Natural killer cell (primary cell): ENCODE data around the gene PLSCR4. TPM values are rescaled to one million over a fixed set of nuclear protein-coding genes. Genes with fewer than 3 reads are reported as not detected.

Source experiments
- ATAC-seq, 3 donors: fragments of 150-1000 bp in 2 of 3; fragments of 200-7000 bp in 1 of 3; cut with Tn5 transposase; 1 replicate in 1 of 3; 2 replicates in 2 of 3; pipeline ENCODE4 v1.10.0; 2021; ENCODE audit warnings: mild to moderate bottlenecking in 2 of 3, moderate library complexity in 2 of 3
- DNase-seq, 2 donors: peaks; one replicate each; pipeline versions ENCODE4 v3.0.0 to v3.0.0-alpha.2; 2013 to 2021; ENCODE audit warnings: mixed read lengths in 1 of 2
- H3K27ac ChIP-seq: one replicate; pipeline ENCODE4 v1.5.1; 2013; ENCODE audit warnings: mild to moderate bottlenecking, low read length
- H3K27me3 ChIP-seq: one replicate; pipeline ENCODE4 v1.6.1; 2013; ENCODE audit warnings: low read length; ENCODE audit not compliant: control insufficient read depth, insufficient read depth
- H3K36me3 ChIP-seq: one replicate; pipeline ENCODE4 v1.6.1; 2013; ENCODE audit warnings: low read length; ENCODE audit not compliant: control insufficient read depth, insufficient read depth
- H3K4me1 ChIP-seq: one replicate; pipeline ENCODE4 v1.6.1; 2013; ENCODE audit warnings: low read length; ENCODE audit not compliant: control insufficient read depth, insufficient read depth
- H3K4me3 ChIP-seq: one replicate; pipeline ENCODE4 v1.5.1; 2013; ENCODE audit warnings: low read length
- H3K9me3 ChIP-seq: one replicate; pipeline ENCODE4 v1.6.1; 2013; ENCODE audit warnings: low read length; ENCODE audit not compliant: control insufficient read depth, insufficient read depth
- H3K27ac Mint-ChIP-seq, 2 donors: one replicate each; pipeline ENCODE4 v1.8.0; 2022; ENCODE audit warnings: mild to moderate bottlenecking in 2 of 2, mixed read lengths in 2 of 2, moderate library complexity in 1 of 2
- H3K27me3 Mint-ChIP-seq, 2 donors: one replicate each; pipeline ENCODE4 v1.8.0; 2022; ENCODE audit warnings: low read depth in 2 of 2, mixed read lengths in 2 of 2
- H3K36me3 Mint-ChIP-seq: one replicate; pipeline ENCODE4 v1.8.0; 2022; ENCODE audit warnings: mixed read lengths
- H3K4me1 Mint-ChIP-seq, 2 donors: one replicate each; pipeline ENCODE4 v1.8.0; 2022; ENCODE audit warnings: mixed read lengths in 2 of 2
- H3K4me3 Mint-ChIP-seq: one replicate; pipeline ENCODE4 v1.8.0; 2022; ENCODE audit warnings: mild to moderate bottlenecking, moderate library complexity, mixed read lengths
- H3K9me3 Mint-ChIP-seq, 2 donors: one replicate each; pipeline ENCODE4 v1.8.0; 2022; ENCODE audit warnings: mixed read lengths in 2 of 2
- CTCF ChIP-seq: fragments of 200-600 bp; IDR thresholded peaks from one replicate; pipeline ENCODE4 v1.8.0; 2022; ENCODE audit warnings: antibody characterized with exemption
- WGBS: methylation state at CpG from one replicate; pipeline ENCODE4 v1.1.7; 2013; ENCODE audit warnings: missing lambda C conversion rate; ENCODE audit not compliant: insufficient coverage; 5-methylcytosine and 5-hydroxymethylcytosine counted together
- intact Hi-C: fragments of 100-400 bp; cut with micrococcal nuclease; formaldehyde crosslinking; loops from one replicate; pipeline ENCODE4 v1.14.2; 2022
- total RNA-seq, 4 donors: library from RNA; stranded (reverse); fragments of 120-200 nt in 1 of 4; gene quantifications; one replicate each; pipeline versions ENCODE4 v1.2.3 to v1.2.4, GENCODE V29; 2013 to 2022

The PLSCR4 gene
- total RNA-seq, 3 donors from 2014 or later (not counting 1 experiment from before 2014, with no cell fraction given) = 0.11 to 0.21 TPM; not detected in 1

- no CpG with 5 or more reads among the region's 1 CpG for WGBS
- no peak overlapping the region for H3K4me3 Mint-ChIP-seq
Observed at GRCh38 chr3:146170591-146170990, 80.3 kb downstream of the PLSCR4 start.

GRCh38 chr3:146169891-146170290, 81.0 kb downstream of the PLSCR4 start:
- DNase-seq = no peak
- H3K36me3 Mint-ChIP-seq = no peaks in the 10 kb centered on the region
- no peak overlapping the region for H3K27ac Mint-ChIP-seq
- 88% methylated on average over 1 of the region's 1 CpG for WGBS
- Histone ChIP-seq H3K36me3 (no peaks in the 10 kb centered on the region), H3K4me3 (no peak overlapping the region), H3K4me1 (no peaks in the 10 kb centered on the region), H3K9me3 (no peaks in the 10 kb centered on the region), H3K27me3 (no peaks in the 10 kb centered on the region), H3K27ac (no peak overlapping the region)
- intact Hi-C loops = no loop called here
- peaks cover 4 to 5% of the 10 kb centered on the region in 2 donors for H3K9me3 Mint-ChIP-seq
- TF ChIP-seq CTCF = no peak
- ATAC-seq = no peak
- no peak overlapping the region for H3K4me3 Mint-ChIP-seq
- no peaks in the 10 kb centered on the region for H3K4me1 Mint-ChIP-seq
- peaks cover 0 to 3% of the 10 kb centered on the region in 2 donors for H3K27me3 Mint-ChIP-seq

More at GRCh38 chr3:146170591-146170990, 80.3 kb downstream of the PLSCR4 start:
- DNase-seq = no peak
- H3K9me3 ChIP-seq = no peaks in the 10 kb centered on the region
- peaks cover 4 to 5% of the 10 kb centered on the region in 2 donors for H3K9me3 Mint-ChIP-seq
- intact Hi-C loops = no loop called here
- H3K4me1 Mint-ChIP-seq = no peaks in the 10 kb centered on the region
- ATAC-seq = no peak
- H3K27me3 Mint-ChIP-seq = peaks cover 0 to 3% of the 10 kb centered on the region in 2 donors
- no peaks in the 10 kb centered on the region for H3K4me1 ChIP-seq
- no peak overlapping the region for H3K4me3 ChIP-seq
- no peaks in the 10 kb centered on the region for H3K27me3 ChIP-seq
- no peak overlapping the region for H3K27ac ChIP-seq
- no peak overlapping the region for H3K27ac Mint-ChIP-seq
- TF ChIP-seq CTCF = no peak
- no peaks in the 10 kb centered on the region for H3K36me3 Mint-ChIP-seq
- no peaks in the 10 kb centered on the region for H3K36me3 ChIP-seq

- no peaks in the 10 kb centered on the region for H3K9me3 ChIP-seq
- Mint-ChIP-seq H3K27me3 (peaks cover 12 to 17% of the 10 kb centered on the region in 2 donors), H3K4me3 (no peak overlapping the region), H3K9me3 (peaks cover 3 to 5% of the 10 kb centered on the region in 2 donors), H3K36me3 (no peaks in the 10 kb centered on the region), H3K27ac (no peak overlapping the region), H3K4me1 (no peaks in the 10 kb centered on the region)
- no peak for TF ChIP-seq CTCF
- H3K27me3 ChIP-seq = peaks cover 2% of the 10 kb centered on the region
- no peaks in the 10 kb centered on the region for H3K4me1 ChIP-seq
- intact Hi-C loops = no loop called here
- ATAC-seq = no peak
- no peak overlapping the region for H3K4me3 ChIP-seq
- H3K27ac ChIP-seq = no peak overlapping the region
- H3K36me3 ChIP-seq = no peaks in the 10 kb centered on the region
- WGBS = 83% methylated on average over 2 of the region's 3 CpGs
- DNase-seq = no peak
Observed at GRCh38 chr3:146166826-146167225, 84.1 kb downstream of the PLSCR4 start.

GRCh38 chr3:146166415-146166821, 84.5 kb downstream of the PLSCR4 start:
- ATAC-seq (no peak), DNase-seq (no peak)
- H3K27me3 ChIP-seq = peaks cover 5% of the 10 kb centered on the region
- H3K4me3 Mint-ChIP-seq = no peak overlapping the region
- 93% methylated on average over 3 of the region's 4 CpGs for WGBS
- no peak overlapping the region for H3K27ac ChIP-seq
- no peak for TF ChIP-seq CTCF
- H3K9me3 Mint-ChIP-seq = peaks cover 3 to 5% of the 10 kb centered on the region in 2 donors
- peaks cover 4% of the 10 kb centered on the region for H3K4me1 ChIP-seq
- no peaks in the 10 kb centered on the region for H3K9me3 ChIP-seq
- H3K36me3 Mint-ChIP-seq = no peaks in the 10 kb centered on the region
- no peak overlapping the region for H3K4me3 ChIP-seq
- H3K4me1 Mint-ChIP-seq = no peaks in the 10 kb centered on the region
- intact Hi-C loops = no loop called here
- no peaks in the 10 kb centered on the region for H3K36me3 ChIP-seq
- H3K27ac Mint-ChIP-seq = no peak overlapping the region
- H3K27me3 Mint-ChIP-seq = peaks cover 12 to 20% of the 10 kb centered on the region in 2 donors
